Stimulated activated naive CD8-positive, alpha-beta T cell treated with anti-CD3 and anti-CD28 coated beads, Interleukin-15, amount 100 ng/mL, for 72 hours (primary cell): ENCODE data around the gene JDP2.
"Not testable (repeated sequence)": the region's sequence is repeated elsewhere in the genome, so short reads cannot be mapped to it uniquely, and the experiment has no call there.

Experiments
- ATAC-seq: fragments of 150-1000 bp; cut with Tn5 transposase; 2 replicates; pipeline ENCODE4 v1.10.0; 2021; ENCODE audit warnings: mild to moderate bottlenecking, moderate library complexity
- DNase-seq, 2 donors: peaks; one replicate each; pipeline ENCODE4 v3.0.0; 2021 to 2022
- H3K27ac Mint-ChIP-seq, 2 donors: one replicate each; pipeline ENCODE4 v1.8.0; 2022; ENCODE audit warnings: mild to moderate bottlenecking in 2 of 2, mixed read lengths in 2 of 2, moderate library complexity in 2 of 2
- H3K27me3 Mint-ChIP-seq: one replicate; pipeline ENCODE4 v1.8.0; 2022; ENCODE audit warnings: mixed read lengths
- H3K4me1 Mint-ChIP-seq: one replicate; pipeline ENCODE4 v1.8.0; 2022; ENCODE audit warnings: mild to moderate bottlenecking, mixed read lengths
- H3K4me3 Mint-ChIP-seq, 2 donors: one replicate each; pipeline ENCODE4 v1.8.0; 2022; ENCODE audit warnings: mild to moderate bottlenecking in 2 of 2, mixed read lengths in 2 of 2, moderate library complexity in 1 of 2
- H3K9me3 Mint-ChIP-seq, 2 donors: one replicate each; pipeline ENCODE4 v1.8.0; 2022; ENCODE audit warnings: mixed read lengths in 2 of 2

The JDP2 gene

GRCh38 chr14:75427482-75428229, at the start of gene JDP2:
JDP2 (plus strand) TSS chr14:75428022; CDS start chr14:75437921, 9,899 bp downstream.
- Mint-ChIP-seq H3K4me3 (peak within 1 kb of the TSS; percentile 75 to 78), H3K27me3 (peaks cover 42% of the 10 kb centered on the region), H3K4me1 (peaks cover 34% of the 10 kb centered on the region), H3K9me3 (no peaks in the 10 kb centered on the region), H3K27ac (peak within 1 kb of the TSS; percentile 28 to 72)
- peak; percentile 74 for ATAC-seq
- DNase-seq = peak; percentile 57 to 62

GRCh38 chr14:75379246-75379929, 48.4 kb upstream of the JDP2 start:
- Mint-ChIP-seq H3K4me3 (no peak overlapping the region), H3K9me3 (peaks cover 4 to 5% of the 10 kb centered on the region in 2 donors), H3K4me1 (no peaks in the 10 kb centered on the region), H3K27me3 (peaks cover 14% of the 10 kb centered on the region), H3K27ac (no peak overlapping the region)
- ATAC-seq (no peak), DNase-seq (no peak)

GRCh38 chr14:75379930-75380270, 47.9 kb upstream of the JDP2 start:
- peaks cover 9 to 10% of the 10 kb centered on the region in 2 donors for H3K9me3 Mint-ChIP-seq
- H3K27ac Mint-ChIP-seq = no peak overlapping the region

GRCh38 chr14:75380656-75381055, 47.2 kb upstream of the JDP2 start:
- ATAC-seq = no peak
- Mint-ChIP-seq H3K9me3 (peaks cover 10% of the 10 kb centered on the region in 2 donors), H3K4me3 (no peak overlapping the region), H3K27me3 (peaks cover 21% of the 10 kb centered on the region), H3K27ac (no peak overlapping the region), H3K4me1 (no peaks in the 10 kb centered on the region)
- DNase-seq = no peak

More at GRCh38 chr14:75379930-75380270, 47.9 kb upstream of the JDP2 start:
- ATAC-seq (no peak), DNase-seq (no peak)
- Mint-ChIP-seq H3K4me1 (no peaks in the 10 kb centered on the region), H3K27me3 (peaks cover 20% of the 10 kb centered on the region), H3K4me3 (no peak overlapping the region)

- Mint-ChIP-seq H3K27ac (no peak overlapping the region), H3K9me3 (peaks cover 10% of the 10 kb centered on the region in 2 donors), H3K4me3 (no peak overlapping the region), H3K27me3 (peaks cover 29% of the 10 kb centered on the region), H3K4me1 (no peaks in the 10 kb centered on the region)
- ATAC-seq (no peak), DNase-seq (no peak)
These were observed 46.2 kb upstream of the JDP2 start for GRCh38 chr14:75381642-75382041.

GRCh38 chr14:75383219-75383618, 44.6 kb upstream of the JDP2 start:
- H3K27me3 Mint-ChIP-seq = peaks cover 29% of the 10 kb centered on the region
- not testable (repeated sequence) for ATAC-seq, H3K4me3 Mint-ChIP-seq, DNase-seq, H3K4me1 Mint-ChIP-seq, H3K27ac Mint-ChIP-seq
- H3K9me3 Mint-ChIP-seq = peaks cover 10% of the 10 kb centered on the region in 2 donors

GRCh38 chr14:75383721-75384120, 44.1 kb upstream of the JDP2 start:
- Mint-ChIP-seq H3K27me3 (peaks cover 29% of the 10 kb centered on the region), H3K9me3 (peaks cover 10% of the 10 kb centered on the region in 2 donors), H3K4me3 (no peak overlapping the region), H3K4me1 (no peaks in the 10 kb centered on the region), H3K27ac (no peak overlapping the region)
- DNase-seq (no peak), ATAC-seq (no peak)

GRCh38 chr14:75389679-75390078, 38.1 kb upstream of the JDP2 start:
- no peak for ATAC-seq
- Mint-ChIP-seq H3K9me3 (peaks cover 2 to 4% of the 10 kb centered on the region in 2 donors), H3K4me3 (no peak overlapping the region), H3K27ac (peak overlapping the region in 1 of 2 donors; percentile 1), H3K4me1 (no peaks in the 10 kb centered on the region), H3K27me3 (peaks cover 12% of the 10 kb centered on the region)
- no peak for DNase-seq

- Mint-ChIP-seq H3K4me1 (no peaks in the 10 kb centered on the region), H3K4me3 (no peak overlapping the region), H3K9me3 (no peaks in the 10 kb centered on the region), H3K27me3 (peaks cover 8% of the 10 kb centered on the region), H3K27ac (no peak overlapping the region)
- ATAC-seq (no peak), DNase-seq (no peak)
These were observed 37.6 kb upstream of the JDP2 start for GRCh38 chr14:75390183-75390582.

GRCh38 chr14:75391953-75392352, 35.9 kb upstream of the JDP2 start:
- no peak overlapping the region for H3K4me3 Mint-ChIP-seq
- H3K9me3 Mint-ChIP-seq = no peaks in the 10 kb centered on the region
- DNase-seq = no peak
- H3K27me3 Mint-ChIP-seq = no peaks in the 10 kb centered on the region
- no peak overlapping the region for H3K27ac Mint-ChIP-seq
- H3K4me1 Mint-ChIP-seq = no peaks in the 10 kb centered on the region
- no peak for ATAC-seq

- H3K4me3 Mint-ChIP-seq = no peak overlapping the region
- ATAC-seq (no peak), DNase-seq (no peak)
- no peaks in the 10 kb centered on the region for H3K9me3 Mint-ChIP-seq
- no peaks in the 10 kb centered on the region for H3K27me3 Mint-ChIP-seq
- no peak overlapping the region for H3K27ac Mint-ChIP-seq
- no peaks in the 10 kb centered on the region for H3K4me1 Mint-ChIP-seq
These were observed 34.9 kb upstream of the JDP2 start for GRCh38 chr14:75392686-75393641.

- Mint-ChIP-seq H3K27me3 (no peaks in the 10 kb centered on the region), H3K4me3 (no peak overlapping the region), H3K27ac (no peak overlapping the region), H3K9me3 (no peaks in the 10 kb centered on the region), H3K4me1 (no peaks in the 10 kb centered on the region)
- DNase-seq (no peak), ATAC-seq (no peak)
These were observed 34.0 kb upstream of the JDP2 start for GRCh38 chr14:75393794-75394193.

- ATAC-seq (no peak), DNase-seq (no peak)
- no peak overlapping the region for H3K4me3 Mint-ChIP-seq
- H3K4me1 Mint-ChIP-seq = peaks cover 8% of the 10 kb centered on the region
- no peaks in the 10 kb centered on the region for H3K27me3 Mint-ChIP-seq
- no peaks in the 10 kb centered on the region for H3K9me3 Mint-ChIP-seq
- H3K27ac Mint-ChIP-seq = peak overlapping the region in 1 of 2 donors; percentile 83
These were observed 32.0 kb upstream of the JDP2 start for GRCh38 chr14:75395862-75396261.

- no peak overlapping the region for H3K4me3 Mint-ChIP-seq
- DNase-seq = no peak
- H3K27me3 Mint-ChIP-seq = no peaks in the 10 kb centered on the region
- H3K9me3 Mint-ChIP-seq = no peaks in the 10 kb centered on the region
- no peak for ATAC-seq
- no peak overlapping the region for H3K27ac Mint-ChIP-seq
- H3K4me1 Mint-ChIP-seq = peaks cover 12% of the 10 kb centered on the region
These were observed 28.5 kb upstream of the JDP2 start for GRCh38 chr14:75399321-75399720.
